22Rv1 (cell line): ENCODE data around the gene PDK2.

Experiments used
- CTCF ChIP-seq: fragments of 450-650 bp; IDR thresholded peaks from 2 replicates; pipeline ENCODE4 v1.5.1; 2017; ENCODE audit warnings: mild to moderate bottlenecking
- ZFX ChIP-seq: fragments of 450-650 bp; IDR thresholded peaks from 2 replicates; pipeline ENCODE4 v1.6.1; 2017; ENCODE audit warnings: antibody characterized with exemption, borderline replicate concordance

GRCh38 chr17:50090971-50091917 is 3.9 kb upstream of the PDK2 start:
- no peak for TF ChIP-seq CTCF
- TF ChIP-seq ZFX, result no peak
